Fibroblast of lung (primary cell): ENCODE data around the gene ZNF43. TPM values are rescaled to one million over a fixed set of nuclear protein-coding genes. Genes with fewer than 3 reads are reported as not detected.

Experiments used
- DNase-seq, 2 donors: peaks; one replicate each; pipeline versions ENCODE4 v3.0.0 to v3.0.0-alpha.2; 2010; ENCODE audit warnings: low read depth in 2 of 2
- H2AFZ ChIP-seq: 2 replicates; pipeline ENCODE4 v1.5.1; 2012; ENCODE audit warnings: low read length, control low read depth, inconsistent platforms
- H3K27ac ChIP-seq: 2 replicates; pipeline ENCODE4 v1.5.1; 2011; ENCODE audit warnings: low read length, control low read depth; ENCODE audit not compliant: insufficient read depth
- H3K27me3 ChIP-seq: 2 replicates; pipeline ENCODE4 v1.5.1; 2011; ENCODE audit warnings: mild to moderate bottlenecking, low read length; ENCODE audit not compliant: control insufficient read depth, insufficient read depth
- H3K36me3 ChIP-seq: 2 replicates; pipeline ENCODE4 v1.5.1; 2011; ENCODE audit warnings: low read length; ENCODE audit not compliant: control insufficient read depth, insufficient read depth
- H3K4me1 ChIP-seq: 2 replicates; pipeline ENCODE4 v1.5.1; 2011; ENCODE audit warnings: low read length; ENCODE audit not compliant: control insufficient read depth, insufficient read depth; ENCODE audit errors: extremely low read depth
- H3K4me2 ChIP-seq: 2 replicates; pipeline ENCODE4 v1.5.1; 2011; ENCODE audit warnings: low read length, control low read depth; ENCODE audit not compliant: insufficient read depth; ENCODE audit errors: extremely low read depth
- H3K4me3 ChIP-seq, 4 experiments: fragments of 200-600 bp in 1 of 4; sonication (generic) in 1 of 4; replicated peaks in 1 of 4; 2 replicates each; pipeline ENCODE4 v1.5.1; 2011 to 2016; ENCODE audit warnings: low read length in 4 of 4, low read depth in 3 of 4, mild to moderate bottlenecking in 3 of 4, control low read depth in 2 of 4, inconsistent platforms in 1 of 4, mixed read lengths in 1 of 4; ENCODE audit not compliant: insufficient read depth in 1 of 4; ENCODE audit errors: control extremely low read depth in 1 of 4
- H3K79me2 ChIP-seq: 2 replicates; pipeline ENCODE4 v1.5.1; 2012; ENCODE audit warnings: mild to moderate bottlenecking, low read length, inconsistent platforms; ENCODE audit not compliant: control insufficient read depth, insufficient read depth
- H3K9ac ChIP-seq: 2 replicates; pipeline ENCODE4 v1.5.1; 2011; ENCODE audit warnings: mild to moderate bottlenecking, low read length, control low read depth; ENCODE audit not compliant: insufficient read depth
- H3K9me3 ChIP-seq: 2 replicates; pipeline ENCODE4 v1.5.1; 2012; ENCODE audit warnings: low read depth, low read length; ENCODE audit not compliant: control insufficient read depth, insufficient read depth
- H4K20me1 ChIP-seq: 2 replicates; pipeline ENCODE4 v1.5.1; 2011; ENCODE audit warnings: low read length; ENCODE audit not compliant: control insufficient read depth, insufficient read depth; ENCODE audit errors: extremely low read depth
- EZH2 ChIP-seq: IDR thresholded peaks from 2 replicates; pipeline ENCODE4 v1.5.1; 2012; ENCODE audit warnings: low read length, control low read depth, mild to moderate bottlenecking; ENCODE audit errors: missing control alignments
- polyA plus RNA-seq, 2 donors: library from polyadenylated mRNA; depleted of rRNA in 1 of 2; stranded (reverse) in 1 of 2; unstranded in 1 of 2; fragments of >200 nt; gene quantifications; 2 replicates each; pipeline ENCODE4 v1.2.1, GENCODE V29; 2011 to 2012; ENCODE audit warnings: missing spikeins in 1 of 2
- total RNA-seq: library from RNA; depleted of rRNA; stranded (reverse); fragments of >200 nt; gene quantifications from 2 replicates; pipeline ENCODE4 v1.2.1, GENCODE V29; 2014
- TF ChIP-seq, protein P1 (sequence below), 2 donors: IDR thresholded peaks in 1 of 2; conservative IDR thresholded peaks in 1 of 2; 1 replicate in 1 of 2; 2 replicates in 1 of 2; pipeline ENCODE4 v1.5.1; 2011 to 2012; ENCODE audit warnings: low read length in 2 of 2, control low read depth in 1 of 2, inconsistent platforms in 1 of 2, low read depth in 1 of 2, mild to moderate bottlenecking in 1 of 2

ZNF43 gene
- total and polyA plus RNA-seq, 2 donors (not counting 1 experiment from before 2014, with no cell fraction given), result 4.3 to 4.7 TPM

DNA sequence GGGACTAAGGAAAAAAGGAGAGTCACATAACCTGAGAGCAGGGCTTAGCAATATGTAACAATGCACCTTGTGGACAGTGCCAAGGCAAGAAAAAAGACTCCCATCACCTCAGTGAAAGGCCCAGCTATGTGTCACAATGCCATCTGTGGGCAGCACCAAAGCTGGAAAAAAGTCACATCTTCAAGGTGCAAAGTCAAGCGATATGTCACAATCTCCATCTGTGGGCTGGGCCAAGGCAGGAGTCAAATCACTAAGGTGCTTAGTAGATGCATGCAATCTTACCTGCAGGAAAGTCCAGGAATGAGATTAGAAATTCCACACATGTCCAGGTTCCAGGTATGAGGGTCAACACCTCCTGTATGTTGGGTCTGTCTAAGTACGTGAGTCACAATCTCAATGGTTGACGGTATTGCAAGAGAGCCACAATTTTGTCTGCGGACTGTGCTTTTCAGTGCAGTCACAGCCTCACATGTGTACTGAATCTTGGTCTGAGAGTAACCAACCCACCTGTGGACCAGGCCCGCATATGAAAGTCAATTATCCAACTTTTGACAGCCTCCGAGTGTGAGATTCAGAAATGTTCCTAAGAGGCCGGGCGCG is 14.8 kb upstream of the ZNF43 start:
- Histone ChIP-seq H3K9me3 (no peaks in the 10 kb centered on the region), H3K36me3 (no peaks in the 10 kb centered on the region), H3K4me1 (no peaks in the 10 kb centered on the region), H3K27ac (no peak overlapping the region), H3K27me3 (no peaks in the 10 kb centered on the region), H3K79me2 (peaks cover 10% of the 10 kb centered on the region), H3K4me3 (peak overlapping the region; percentile 85 to 94 (median 90)), H3K9ac (peak overlapping the region; percentile 4), H4K20me1 (no peaks in the 10 kb centered on the region), H2AFZ (peak overlapping the region; percentile 63), H3K4me2 (peak overlapping the region; percentile 80)
- DNase-seq, result peak in 1 of 2 donors; percentile 13
- TF ChIP-seq EZH2, result no peak
- TF ChIP-seq, protein P1, sequence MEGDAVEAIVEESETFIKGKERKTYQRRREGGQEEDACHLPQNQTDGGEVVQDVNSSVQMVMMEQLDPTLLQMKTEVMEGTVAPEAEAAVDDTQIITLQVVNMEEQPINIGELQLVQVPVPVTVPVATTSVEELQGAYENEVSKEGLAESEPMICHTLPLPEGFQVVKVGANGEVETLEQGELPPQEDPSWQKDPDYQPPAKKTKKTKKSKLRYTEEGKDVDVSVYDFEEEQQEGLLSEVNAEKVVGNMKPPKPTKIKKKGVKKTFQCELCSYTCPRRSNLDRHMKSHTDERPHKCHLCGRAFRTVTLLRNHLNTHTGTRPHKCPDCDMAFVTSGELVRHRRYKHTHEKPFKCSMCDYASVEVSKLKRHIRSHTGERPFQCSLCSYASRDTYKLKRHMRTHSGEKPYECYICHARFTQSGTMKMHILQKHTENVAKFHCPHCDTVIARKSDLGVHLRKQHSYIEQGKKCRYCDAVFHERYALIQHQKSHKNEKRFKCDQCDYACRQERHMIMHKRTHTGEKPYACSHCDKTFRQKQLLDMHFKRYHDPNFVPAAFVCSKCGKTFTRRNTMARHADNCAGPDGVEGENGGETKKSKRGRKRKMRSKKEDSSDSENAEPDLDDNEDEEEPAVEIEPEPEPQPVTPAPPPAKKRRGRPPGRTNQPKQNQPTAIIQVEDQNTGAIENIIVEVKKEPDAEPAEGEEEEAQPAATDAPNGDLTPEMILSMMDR (conservative IDR thresholded peaks at IDR 0.05 in 1 of 2, IDR thresholded peaks at IDR 0.05 in 1 of 2; ENCODE audit: low read depth in 1 of 2, low read length in 2 of 2), result no peak

DNA sequence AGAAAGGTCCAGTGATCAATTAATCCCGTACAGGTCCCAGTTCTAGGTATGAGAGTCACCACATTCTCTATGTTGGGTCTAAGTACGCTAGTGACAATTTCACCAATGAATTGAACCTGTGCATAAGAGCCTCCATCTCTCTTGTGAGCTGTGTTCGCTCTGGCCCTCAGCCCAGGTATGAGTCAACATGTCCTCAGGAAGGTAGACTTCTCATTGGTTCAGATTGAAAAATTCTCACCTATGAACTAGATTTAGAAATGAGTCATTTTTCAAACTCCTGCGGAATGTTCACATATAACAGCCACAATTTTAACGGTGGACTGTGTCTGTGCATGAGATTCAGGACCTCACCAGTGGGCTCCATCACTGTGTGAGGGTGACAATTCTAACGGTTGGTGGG is 12.7 kb upstream of the ZNF43 start:
- H3K36me3 ChIP-seq, result peaks cover 2% of the 10 kb centered on the region
- no peaks in the 10 kb centered on the region for H3K27me3 ChIP-seq
- no peak overlapping the region for H3K27ac ChIP-seq
- TF ChIP-seq, protein P1 (conservative IDR thresholded peaks at IDR 0.05 in 1 of 2, IDR thresholded peaks at IDR 0.05 in 1 of 2; ENCODE audit: low read depth in 1 of 2, low read length in 2 of 2), result no peak
- no peak for TF ChIP-seq EZH2
- peaks cover 10% of the 10 kb centered on the region for H3K79me2 ChIP-seq
- peak; percentile 12 to 74 for DNase-seq
- no peaks in the 10 kb centered on the region for H3K4me1 ChIP-seq
- no peak overlapping the region for H3K4me3 ChIP-seq
- H2AFZ ChIP-seq, result no peak overlapping the region
- H3K9ac ChIP-seq, result no peak overlapping the region
- H3K4me2 ChIP-seq, result no peak overlapping the region
- no peaks in the 10 kb centered on the region for H4K20me1 ChIP-seq
- no peaks in the 10 kb centered on the region for H3K9me3 ChIP-seq

DNA sequence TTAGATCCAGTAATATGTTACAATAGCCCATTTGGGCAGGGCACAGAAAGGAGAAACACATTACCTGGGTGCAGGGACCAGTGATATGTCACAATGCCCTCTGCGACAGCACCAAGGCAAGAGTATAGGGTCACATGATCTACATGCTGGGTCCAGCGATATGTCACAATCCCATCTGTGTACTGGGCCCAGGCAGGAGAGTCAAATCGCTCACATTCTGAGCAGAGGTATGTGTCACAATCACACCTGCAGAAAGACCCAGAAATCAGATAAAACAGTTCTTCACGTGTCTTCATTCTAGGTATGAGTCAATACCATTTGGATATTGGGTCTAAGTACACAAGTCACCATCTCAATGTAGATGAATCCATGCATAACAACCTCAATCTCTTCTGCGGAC is 7.1 kb upstream of the ZNF43 start:
- no peak overlapping the region for H2AFZ ChIP-seq
- no peaks in the 10 kb centered on the region for H3K9me3 ChIP-seq
- DNase-seq, result no peak
- no peak overlapping the region for H3K9ac ChIP-seq
- no peak overlapping the region for H3K4me2 ChIP-seq
- H3K27me3 ChIP-seq, result no peaks in the 10 kb centered on the region
- H3K79me2 ChIP-seq, result no peaks in the 10 kb centered on the region
- peaks cover 11% of the 10 kb centered on the region for H3K36me3 ChIP-seq
- no peak overlapping the region for H3K4me3 ChIP-seq
- TF ChIP-seq EZH2, result no peak
- TF ChIP-seq, protein P1 (conservative IDR thresholded peaks at IDR 0.05 in 1 of 2, IDR thresholded peaks at IDR 0.05 in 1 of 2; ENCODE audit: low read depth in 1 of 2, low read length in 2 of 2), result no peak
- H4K20me1 ChIP-seq, result no peaks in the 10 kb centered on the region
- H3K4me1 ChIP-seq, result no peaks in the 10 kb centered on the region
- no peak overlapping the region for H3K27ac ChIP-seq
